ENCODE data around the gene CD226.

- TF ChIP-seq, protein P1, sequence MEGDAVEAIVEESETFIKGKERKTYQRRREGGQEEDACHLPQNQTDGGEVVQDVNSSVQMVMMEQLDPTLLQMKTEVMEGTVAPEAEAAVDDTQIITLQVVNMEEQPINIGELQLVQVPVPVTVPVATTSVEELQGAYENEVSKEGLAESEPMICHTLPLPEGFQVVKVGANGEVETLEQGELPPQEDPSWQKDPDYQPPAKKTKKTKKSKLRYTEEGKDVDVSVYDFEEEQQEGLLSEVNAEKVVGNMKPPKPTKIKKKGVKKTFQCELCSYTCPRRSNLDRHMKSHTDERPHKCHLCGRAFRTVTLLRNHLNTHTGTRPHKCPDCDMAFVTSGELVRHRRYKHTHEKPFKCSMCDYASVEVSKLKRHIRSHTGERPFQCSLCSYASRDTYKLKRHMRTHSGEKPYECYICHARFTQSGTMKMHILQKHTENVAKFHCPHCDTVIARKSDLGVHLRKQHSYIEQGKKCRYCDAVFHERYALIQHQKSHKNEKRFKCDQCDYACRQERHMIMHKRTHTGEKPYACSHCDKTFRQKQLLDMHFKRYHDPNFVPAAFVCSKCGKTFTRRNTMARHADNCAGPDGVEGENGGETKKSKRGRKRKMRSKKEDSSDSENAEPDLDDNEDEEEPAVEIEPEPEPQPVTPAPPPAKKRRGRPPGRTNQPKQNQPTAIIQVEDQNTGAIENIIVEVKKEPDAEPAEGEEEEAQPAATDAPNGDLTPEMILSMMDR (IDR thresholded peaks at IDR 0.05; ENCODE audit: low read depth, low read length, poor library complexity, severe bottlenecking): no peak
- no peak for TF ChIP-seq EZH2phosphoT487 (IDR thresholded peaks at IDR 0.05; ENCODE audit: borderline replicate concordance, low read length)
Measured at GRCh38 chr18:69866212-69866611, 81.5 kb downstream of the CD226 start.
